Measurements from ENCODE around the gene POR. TPM values are rescaled to one million over a fixed set of nuclear protein-coding genes. Genes with fewer than 3 reads are reported as not detected.

The POR gene
- total and polyA plus RNA-seq, 8 donors: 41.4 to 210 (median 52.1) TPM

DNA sequence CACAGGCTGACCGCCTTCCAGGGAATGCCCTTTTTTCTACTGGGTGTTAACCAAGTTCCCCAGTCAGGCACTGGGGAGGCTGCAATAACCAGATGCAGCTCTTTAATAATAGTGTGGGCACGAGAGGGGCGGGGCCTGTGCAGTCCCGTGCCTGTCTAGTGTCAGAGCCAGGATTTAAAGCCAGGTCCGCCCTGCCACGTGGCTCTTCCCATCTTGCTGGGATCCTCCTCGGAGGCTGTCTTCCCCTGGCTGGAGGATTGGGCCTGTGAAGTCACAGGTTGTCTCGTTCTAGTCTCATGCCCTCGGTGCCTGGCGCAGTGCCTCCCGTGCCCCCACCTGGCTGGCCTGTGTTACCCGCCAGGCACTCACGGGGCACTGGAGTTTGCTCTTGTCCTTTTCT lies 54.2 kb downstream of the POR start:
- ATAC-seq (no peak), DNase-seq (no peak)
- intact Hi-C loops (cut with DNase I): no loop called here
- Histone ChIP-seq H3K4me1 (peaks cover 20 to 60% of the 10 kb centered on the region in 2 donors), H3K27ac (peak overlapping the region in 1 of 2 donors; percentile 41), H3K4me3 (no peak overlapping the region), H3K36me3 (peaks cover 0 to 62% of the 10 kb centered on the region in 2 donors), H3K9me3 (no peaks in the 10 kb centered on the region), H3K27me3 (no peaks in the 10 kb centered on the region)
- TF ChIP-seq, protein P1, sequence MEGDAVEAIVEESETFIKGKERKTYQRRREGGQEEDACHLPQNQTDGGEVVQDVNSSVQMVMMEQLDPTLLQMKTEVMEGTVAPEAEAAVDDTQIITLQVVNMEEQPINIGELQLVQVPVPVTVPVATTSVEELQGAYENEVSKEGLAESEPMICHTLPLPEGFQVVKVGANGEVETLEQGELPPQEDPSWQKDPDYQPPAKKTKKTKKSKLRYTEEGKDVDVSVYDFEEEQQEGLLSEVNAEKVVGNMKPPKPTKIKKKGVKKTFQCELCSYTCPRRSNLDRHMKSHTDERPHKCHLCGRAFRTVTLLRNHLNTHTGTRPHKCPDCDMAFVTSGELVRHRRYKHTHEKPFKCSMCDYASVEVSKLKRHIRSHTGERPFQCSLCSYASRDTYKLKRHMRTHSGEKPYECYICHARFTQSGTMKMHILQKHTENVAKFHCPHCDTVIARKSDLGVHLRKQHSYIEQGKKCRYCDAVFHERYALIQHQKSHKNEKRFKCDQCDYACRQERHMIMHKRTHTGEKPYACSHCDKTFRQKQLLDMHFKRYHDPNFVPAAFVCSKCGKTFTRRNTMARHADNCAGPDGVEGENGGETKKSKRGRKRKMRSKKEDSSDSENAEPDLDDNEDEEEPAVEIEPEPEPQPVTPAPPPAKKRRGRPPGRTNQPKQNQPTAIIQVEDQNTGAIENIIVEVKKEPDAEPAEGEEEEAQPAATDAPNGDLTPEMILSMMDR (IDR thresholded peaks at IDR 0.05): no peak

DNA sequence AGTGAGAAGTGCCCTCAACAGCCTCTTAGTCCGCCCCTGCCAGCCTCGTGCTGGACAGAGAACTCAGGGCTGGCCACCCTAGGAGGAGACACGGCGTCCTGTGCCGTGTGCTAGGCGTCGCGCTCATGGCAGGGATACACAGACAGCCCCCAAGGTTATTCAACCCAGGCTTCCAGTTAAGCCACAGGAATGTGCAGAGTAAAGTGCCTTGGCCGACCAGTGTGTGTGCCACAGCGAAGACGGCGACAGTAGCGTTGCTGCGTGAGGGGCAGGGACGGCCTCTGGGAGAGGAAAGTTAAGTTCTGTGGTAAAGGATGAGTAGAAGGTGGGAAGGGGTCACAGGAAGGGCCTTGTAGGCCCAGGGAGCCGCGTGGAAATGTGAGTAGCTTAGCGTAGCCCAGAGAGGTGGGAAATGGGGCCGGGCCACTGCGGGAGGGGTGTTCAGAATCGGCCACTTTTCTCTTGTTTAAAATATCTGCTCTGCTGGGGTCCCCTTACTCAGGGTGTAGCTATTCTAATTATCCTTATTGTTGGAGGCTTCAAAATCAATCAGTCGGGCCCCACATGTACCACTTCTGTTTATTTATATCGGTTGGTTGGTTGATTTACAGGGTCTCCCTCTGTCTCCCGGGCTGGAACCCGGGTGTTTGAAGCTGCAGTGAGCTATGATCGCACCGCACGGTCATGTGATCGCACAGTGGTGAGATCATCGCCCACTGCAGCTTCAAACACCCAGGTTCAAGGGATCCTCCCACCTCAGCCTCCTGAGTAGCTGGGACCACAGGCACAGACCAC lies 54.9 kb downstream of the POR start:
- Histone ChIP-seq H3K4me3 (no peak overlapping the region), H3K27me3 (no peaks in the 10 kb centered on the region), H3K4me1 (peaks cover 20 to 60% of the 10 kb centered on the region in 2 donors), H3K9me3 (no peaks in the 10 kb centered on the region), H3K36me3 (peaks cover 0 to 64% of the 10 kb centered on the region in 2 donors), H3K27ac (peak overlapping the region in 1 of 2 donors; percentile 41)
- intact Hi-C loops (cut with DNase I): no loop called here
- DNase-seq (no peak), ATAC-seq (no peak)
- TF ChIP-seq, protein P1 (IDR thresholded peaks at IDR 0.05): no peak

DNA sequence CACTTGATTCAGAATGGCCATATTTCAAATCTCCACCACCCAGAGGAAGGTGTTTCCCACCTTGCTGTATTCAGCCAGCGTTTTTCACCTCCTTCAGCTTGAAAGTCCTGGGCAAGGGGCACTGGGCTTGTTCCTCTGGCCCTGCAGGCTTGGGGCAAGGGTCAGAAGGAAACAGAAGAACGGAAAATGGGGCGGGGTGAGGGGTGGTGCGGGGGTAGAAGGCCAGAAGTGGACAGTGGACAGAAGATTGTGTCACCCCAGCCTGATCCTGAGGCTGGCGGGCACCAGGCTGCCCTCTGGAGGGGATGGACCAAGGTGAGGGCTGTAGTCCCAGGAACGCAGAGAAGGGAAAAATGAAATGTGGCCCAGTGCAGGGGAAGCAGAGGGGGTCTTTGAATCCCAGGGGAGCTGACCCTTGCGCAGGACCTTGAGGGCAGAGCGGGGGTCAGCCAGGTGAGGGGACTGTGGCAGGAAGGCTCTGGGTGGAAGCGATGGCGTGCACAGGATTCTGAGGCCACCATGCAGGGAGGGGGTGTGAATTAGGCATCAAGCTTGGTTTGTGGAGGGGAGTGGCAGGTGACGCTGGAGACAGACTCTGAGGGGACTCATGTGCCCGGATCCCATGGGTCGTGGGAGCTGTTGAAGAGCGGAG lies 56.5 kb downstream of the POR start:
- intact Hi-C loops (cut with DNase I): no loop called here
- H3K4me1 ChIP-seq: peaks cover 20 to 48% of the 10 kb centered on the region in 2 donors
- H3K27me3 ChIP-seq: no peaks in the 10 kb centered on the region
- peaks cover 0 to 60% of the 10 kb centered on the region in 2 donors for H3K36me3 ChIP-seq
- TF ChIP-seq, protein P1 (IDR thresholded peaks at IDR 0.05): no peak
- no peak overlapping the region for H3K4me3 ChIP-seq
- ATAC-seq (no peak), DNase-seq (no peak)
- peak overlapping the region in 1 of 2 donors; percentile 48 for H3K27ac ChIP-seq
- no peaks in the 10 kb centered on the region for H3K9me3 ChIP-seq

DNA sequence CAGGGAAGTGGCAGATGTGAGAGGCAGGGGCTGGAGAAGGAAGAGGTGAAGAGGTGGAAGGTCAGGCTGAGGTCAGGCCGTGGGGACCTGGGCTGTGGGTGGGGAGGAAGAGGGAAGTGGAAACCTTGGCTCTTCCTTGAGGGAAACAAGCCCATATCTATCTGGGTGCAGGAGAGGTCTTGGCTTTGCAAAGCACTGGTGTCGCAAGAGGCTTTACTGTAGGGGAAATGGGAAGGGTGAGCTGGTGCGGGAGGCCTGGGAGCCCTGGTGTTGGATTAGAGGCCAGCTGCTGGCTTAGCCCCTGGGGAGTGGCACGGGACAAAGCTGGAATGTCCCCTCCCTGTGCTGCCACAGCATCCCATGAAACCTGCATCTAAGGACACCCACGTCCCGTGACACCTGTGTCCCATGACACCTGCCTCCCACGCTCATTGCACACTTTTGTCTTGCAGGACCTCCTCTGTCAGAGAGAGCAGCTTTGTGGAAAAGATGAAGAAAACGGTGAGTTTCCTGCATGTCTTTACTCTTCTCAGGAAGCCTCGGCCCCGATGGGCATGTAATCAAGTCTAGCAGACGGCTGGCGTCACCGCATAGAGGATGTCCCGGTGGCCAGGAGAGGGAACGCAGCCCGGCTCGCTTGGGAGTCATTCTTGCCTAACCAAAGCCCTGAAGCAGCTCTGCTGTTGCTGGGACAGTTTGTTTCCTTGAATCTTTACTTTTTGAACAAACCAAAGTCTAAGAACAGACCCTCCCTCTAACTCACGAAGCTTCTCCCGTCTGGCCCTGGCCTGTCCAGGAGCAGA lies 57.2 kb downstream of the POR start:
- intact Hi-C loops (cut with DNase I): no loop called here
- DNase-seq (no peak), ATAC-seq (peak; percentile 60)
- H3K9me3 ChIP-seq: no peaks in the 10 kb centered on the region
- peaks cover 16 to 42% of the 10 kb centered on the region in 2 donors for H3K4me1 ChIP-seq
- H3K27ac ChIP-seq: peak overlapping the region in 1 of 2 donors; percentile 48
- no peaks in the 10 kb centered on the region for H3K27me3 ChIP-seq
- H3K4me3 ChIP-seq: no peak overlapping the region
- H3K36me3 ChIP-seq: peaks cover 0 to 62% of the 10 kb centered on the region in 2 donors
- TF ChIP-seq, protein P1 (IDR thresholded peaks at IDR 0.05): peak in 1 of 2 donors; percentile 38

Measured in left lung (tissue), 10 donors.